Measurements from ENCODE around the gene NF1.
"Not testable (repeated sequence)": the region's sequence is repeated elsewhere in the genome, so short reads cannot be mapped to it uniquely, and the experiment has no call there.

Gene NF1

GRCh38 chr17:31369266-31369665 lies 274.5 kb downstream of the NF1 start:
- H3K4me3 Mint-ChIP-seq, result no peak overlapping the region
- ATAC-seq (replicated peaks), result no peak
- H3K27ac Mint-ChIP-seq, result no peak overlapping the region
- H3K36me3 Mint-ChIP-seq, result peaks cover 8 to 12% of the 10 kb centered on the region in 2 donors
- no peaks in the 10 kb centered on the region for H3K27me3 Mint-ChIP-seq
- H3K4me1 Mint-ChIP-seq, result peaks cover 14 to 34% of the 10 kb centered on the region in 2 donors
- H3K9me3 Mint-ChIP-seq, result no peaks in the 10 kb centered on the region
- DNase-seq, result no peak

GRCh38 chr17:31371511-31372097 lies 276.8 kb downstream of the NF1 start:
- Mint-ChIP-seq H3K27ac (no peak overlapping the region), H3K27me3 (no peaks in the 10 kb centered on the region), H3K36me3 (peaks cover 7 to 12% of the 10 kb centered on the region in 2 donors), H3K4me3 (no peak overlapping the region), H3K9me3 (no peaks in the 10 kb centered on the region), H3K4me1 (peaks cover 15 to 36% of the 10 kb centered on the region in 2 donors)
- ATAC-seq (replicated peaks) (no peak), DNase-seq (no peak)

- Mint-ChIP-seq H3K9me3 (no peaks in the 10 kb centered on the region), H3K36me3 (peaks cover 5 to 23% of the 10 kb centered on the region in 2 donors), H3K27ac (no peak overlapping the region), H3K4me1 (peaks cover 16 to 43% of the 10 kb centered on the region in 2 donors), H3K4me3 (no peak overlapping the region), H3K27me3 (no peaks in the 10 kb centered on the region)
- ATAC-seq (replicated peaks) (peak; percentile 77 to 83), DNase-seq (no peak)
Observed at GRCh38 chr17:31373150-31374093, 278.6 kb downstream of the NF1 start.

GRCh38 chr17:31374094-31374447 lies 279.3 kb downstream of the NF1 start:
- H3K27me3 Mint-ChIP-seq, result no peaks in the 10 kb centered on the region
- no peak overlapping the region for H3K27ac Mint-ChIP-seq
- no peaks in the 10 kb centered on the region for H3K9me3 Mint-ChIP-seq
- ATAC-seq (replicated peaks), result no peak
- H3K4me1 Mint-ChIP-seq, result peaks cover 20 to 49% of the 10 kb centered on the region in 2 donors
- DNase-seq, result no peak
- no peak overlapping the region for H3K4me3 Mint-ChIP-seq
- H3K36me3 Mint-ChIP-seq, result peaks cover 5 to 23% of the 10 kb centered on the region in 2 donors

- no peak overlapping the region for H3K4me3 Mint-ChIP-seq
Observed at GRCh38 chr17:31374503-31374902, 279.7 kb downstream of the NF1 start.

GRCh38 chr17:31378638-31379037 lies 283.9 kb downstream of the NF1 start:
- DNase-seq (no peak), ATAC-seq (replicated peaks) (no peak)
- H3K27ac Mint-ChIP-seq, result no peak overlapping the region
- no peaks in the 10 kb centered on the region for H3K27me3 Mint-ChIP-seq
- no peaks in the 10 kb centered on the region for H3K9me3 Mint-ChIP-seq
- H3K4me3 Mint-ChIP-seq, result no peak overlapping the region
- peaks cover 20 to 47% of the 10 kb centered on the region in 2 donors for H3K4me1 Mint-ChIP-seq
- peaks cover 5 to 21% of the 10 kb centered on the region in 2 donors for H3K36me3 Mint-ChIP-seq

More at GRCh38 chr17:31374503-31374902, 279.7 kb downstream of the NF1 start:
- Mint-ChIP-seq H3K36me3 (peaks cover 5 to 23% of the 10 kb centered on the region in 2 donors), H3K27me3 (no peaks in the 10 kb centered on the region), H3K4me1 (peaks cover 18 to 51% of the 10 kb centered on the region in 2 donors), H3K27ac (no peak overlapping the region), H3K9me3 (no peaks in the 10 kb centered on the region)
- ATAC-seq (replicated peaks) (peak in 1 of 2 donors; percentile 23), DNase-seq (no peak)

- Mint-ChIP-seq H3K27me3 (no peaks in the 10 kb centered on the region), H3K27ac (no peak overlapping the region), H3K9me3 (no peaks in the 10 kb centered on the region), H3K4me1 (peaks cover 14 to 39% of the 10 kb centered on the region in 2 donors), H3K36me3 (peaks cover 2 to 14% of the 10 kb centered on the region in 2 donors), H3K4me3 (no peak overlapping the region)
- DNase-seq (no peak), ATAC-seq (replicated peaks) (no peak)
Observed at GRCh38 chr17:31379597-31380205, 284.9 kb downstream of the NF1 start.

GRCh38 chr17:31381165-31381668 lies 286.4 kb downstream of the NF1 start:
- H3K4me3 Mint-ChIP-seq, result peak overlapping the region in 1 of 2 donors; percentile 19
- H3K27me3 Mint-ChIP-seq, result no peaks in the 10 kb centered on the region
- DNase-seq (no peak), ATAC-seq (replicated peaks) (peak; percentile 49 to 59)
- H3K36me3 Mint-ChIP-seq, result peaks cover 2 to 12% of the 10 kb centered on the region in 2 donors
- no peak overlapping the region for H3K27ac Mint-ChIP-seq
- peaks cover 14 to 39% of the 10 kb centered on the region in 2 donors for H3K4me1 Mint-ChIP-seq
- no peaks in the 10 kb centered on the region for H3K9me3 Mint-ChIP-seq

- H3K9me3 Mint-ChIP-seq; ATAC-seq (replicated peaks); H3K36me3 Mint-ChIP-seq; H3K27ac Mint-ChIP-seq; DNase-seq; H3K4me3 Mint-ChIP-seq; H3K27me3 Mint-ChIP-seq: not testable (repeated sequence)
- H3K4me1 Mint-ChIP-seq, result peaks cover 14 to 39% of the 10 kb centered on the region in 2 donors
Observed at GRCh38 chr17:31382668-31383275, 288.0 kb downstream of the NF1 start.

- not testable (repeated sequence) for H3K9me3 Mint-ChIP-seq; H3K4me3 Mint-ChIP-seq; H3K27ac Mint-ChIP-seq; DNase-seq; H3K27me3 Mint-ChIP-seq; ATAC-seq (replicated peaks); H3K36me3 Mint-ChIP-seq
- H3K4me1 Mint-ChIP-seq, result peaks cover 13 to 32% of the 10 kb centered on the region in 2 donors
Observed at GRCh38 chr17:31383488-31383887, 288.7 kb downstream of the NF1 start.

- Mint-ChIP-seq H3K36me3 (peaks cover 3 to 5% of the 10 kb centered on the region in 2 donors), H3K4me1 (peaks cover 12 to 28% of the 10 kb centered on the region in 2 donors), H3K27ac (no peak overlapping the region), H3K27me3 (peaks cover 19 to 26% of the 10 kb centered on the region in 2 donors), H3K9me3 (no peaks in the 10 kb centered on the region), H3K4me3 (no peak overlapping the region)
- no peak for DNase-seq
- ATAC-seq (replicated peaks), result no peak
Observed at GRCh38 chr17:31385428-31386285, 290.9 kb downstream of the NF1 start.

- Mint-ChIP-seq H3K4me3 (no peak overlapping the region), H3K27me3 (peaks cover 24 to 32% of the 10 kb centered on the region in 2 donors), H3K9me3 (no peaks in the 10 kb centered on the region), H3K36me3 (peaks cover 3 to 5% of the 10 kb centered on the region in 2 donors), H3K27ac (no peak overlapping the region), H3K4me1 (peaks cover 6 to 24% of the 10 kb centered on the region in 2 donors)
- no peak for DNase-seq
- no peak for ATAC-seq (replicated peaks)
Observed at GRCh38 chr17:31386542-31387075, 291.8 kb downstream of the NF1 start.

- H3K27ac Mint-ChIP-seq, result no peak overlapping the region
- DNase-seq, result no peak
- H3K4me3 Mint-ChIP-seq, result no peak overlapping the region
- peaks cover 3 to 5% of the 10 kb centered on the region in 2 donors for H3K36me3 Mint-ChIP-seq
- H3K4me1 Mint-ChIP-seq, result peaks cover 8 to 23% of the 10 kb centered on the region in 2 donors
- no peaks in the 10 kb centered on the region for H3K9me3 Mint-ChIP-seq
- ATAC-seq (replicated peaks), result no peak
- peaks cover 26 to 37% of the 10 kb centered on the region in 2 donors for H3K27me3 Mint-ChIP-seq
Observed at GRCh38 chr17:31387438-31387837, 292.7 kb downstream of the NF1 start.

All from stimulated activated naive B cell treated with anti-CD40 and anti-IgM and Interleukin-4, amounts not matched to agents 10 μg/mL and 1 μg/mL and 100 μg/mL, for 72 hours (primary cell).